Activated CD8-positive, alpha-beta memory T cell treated with anti-CD3 and anti-CD28 coated beads, Interleukin-2, amount 50 U/mL, for 1 hour (primary cell): ENCODE data around the gene OTOA.
"Not testable (repeated sequence)": the region's sequence is repeated elsewhere in the genome, so short reads cannot be mapped to it uniquely, and the experiment has no call there.

Experiments
- DNase-seq: peaks from one replicate; pipeline ENCODE4 v3.0.0-alpha.2; 2020; ENCODE audit errors: extremely low read depth

The OTOA gene

GRCh38 chr16:21674456-21674855 is 10.7 kb downstream of the OTOA start:
- not testable (repeated sequence) for DNase-seq

DNA sequence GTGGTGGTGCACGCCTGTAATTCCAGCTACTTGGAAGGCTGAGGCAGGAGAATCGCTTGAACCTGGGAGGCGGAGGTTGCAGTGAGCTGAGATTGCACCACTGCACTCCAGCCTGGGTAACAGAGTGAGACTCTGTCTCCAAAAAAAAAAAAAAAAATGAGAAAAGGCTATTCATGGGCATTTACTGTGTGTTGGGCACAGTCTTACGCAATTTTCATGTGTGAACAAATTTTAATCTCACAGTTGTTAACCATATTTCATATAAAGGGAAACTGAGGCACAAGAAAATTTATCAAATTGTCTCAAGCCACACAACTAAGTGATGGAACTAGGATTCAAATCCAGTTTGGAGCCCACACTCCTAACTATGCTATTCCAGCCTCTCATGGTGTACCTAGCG is 16.9 kb downstream of the OTOA start:
- not testable (repeated sequence) for DNase-seq

DNA sequence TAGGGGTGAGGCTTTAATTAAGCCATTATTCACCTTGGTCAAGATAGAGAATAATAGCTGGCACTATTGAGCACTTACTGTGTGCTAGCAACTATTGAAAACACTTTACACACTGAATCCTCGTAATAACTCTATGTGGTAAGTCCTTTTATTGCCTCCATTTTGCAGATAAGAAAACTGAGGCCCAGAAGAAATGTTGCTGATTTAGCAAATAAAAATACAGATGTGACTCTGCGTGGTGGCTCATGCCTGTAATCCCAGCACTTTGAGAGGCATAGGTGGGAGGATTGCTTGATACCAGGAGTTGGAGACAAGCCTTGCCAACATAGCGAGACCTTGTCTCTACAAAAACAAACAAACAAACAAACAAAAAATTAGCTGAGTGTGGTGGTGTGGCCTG is 19.4 kb downstream of the OTOA start:
- DNase-seq: no peak

DNA sequence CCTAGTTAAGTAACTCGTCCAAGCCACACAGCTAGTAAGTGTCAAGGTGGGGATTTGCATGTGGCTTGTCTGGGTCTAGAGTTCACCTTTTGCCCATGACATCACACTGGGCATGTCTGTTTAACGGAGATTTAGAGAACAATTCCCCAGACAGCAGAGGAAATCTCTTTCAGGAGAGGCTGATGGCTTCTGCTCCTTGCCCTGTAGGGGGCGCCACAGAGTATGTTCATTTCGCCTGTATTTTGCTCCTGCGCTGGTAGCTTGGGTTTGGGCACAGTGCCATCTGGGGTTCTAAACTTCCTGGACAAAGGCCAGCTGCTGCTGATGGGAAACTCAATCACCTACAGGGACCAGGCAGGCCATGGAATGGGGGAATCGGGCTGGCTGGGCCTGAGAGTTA is 20.4 kb downstream of the OTOA start:
- DNase-seq: no peak

DNA sequence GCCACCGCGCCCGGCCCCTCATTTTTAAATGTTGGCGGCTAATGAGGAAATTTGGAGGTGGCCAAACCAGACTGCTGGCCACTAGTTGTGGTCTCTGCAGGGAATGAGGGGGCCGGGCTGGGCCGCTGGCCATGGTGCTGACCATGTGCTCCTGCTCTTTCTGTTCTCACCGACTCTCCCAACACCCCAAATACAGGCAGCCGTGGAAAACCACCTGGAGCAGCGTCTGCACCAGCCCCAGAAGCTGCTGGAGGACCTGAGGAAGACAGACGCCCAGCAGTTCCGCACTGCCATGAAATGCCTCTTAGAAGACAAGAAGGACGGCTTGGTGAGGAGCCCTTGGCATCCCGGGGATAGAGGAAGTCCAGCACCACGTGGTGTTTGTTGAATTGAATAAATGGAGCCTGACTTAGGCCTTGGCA is 21.3 kb downstream of the OTOA start:
- DNase-seq: no peak

- DNase-seq: no peak
Observed at GRCh38 chr16:21689107-21689506, 25.3 kb downstream of the OTOA start.

DNA sequence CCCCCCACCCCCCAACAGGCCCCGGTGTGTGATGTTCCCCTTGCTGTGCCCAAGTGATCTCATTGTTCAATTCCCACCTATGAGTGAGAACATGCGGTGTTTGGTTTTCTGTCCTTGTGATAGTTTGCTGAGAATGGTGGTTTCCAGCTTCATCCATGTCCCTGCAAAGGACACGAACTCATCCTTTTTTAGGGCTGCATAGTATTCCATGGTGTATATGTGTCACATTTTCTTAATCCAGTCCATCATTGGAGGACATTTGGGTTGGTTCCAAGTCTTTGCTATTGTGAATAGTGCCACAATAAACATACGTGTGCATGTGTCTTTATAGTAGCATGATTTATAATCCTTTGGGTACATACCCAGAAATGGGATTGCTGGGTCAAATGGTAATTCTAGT is 27.2 kb downstream of the OTOA start:
- not testable (repeated sequence) for DNase-seq

GRCh38 chr16:21694609-21695008 is 30.8 kb downstream of the OTOA start:
- DNase-seq: no peak

- DNase-seq: no peak
Observed at GRCh38 chr16:21697032-21697431, 33.3 kb downstream of the OTOA start.

DNA sequence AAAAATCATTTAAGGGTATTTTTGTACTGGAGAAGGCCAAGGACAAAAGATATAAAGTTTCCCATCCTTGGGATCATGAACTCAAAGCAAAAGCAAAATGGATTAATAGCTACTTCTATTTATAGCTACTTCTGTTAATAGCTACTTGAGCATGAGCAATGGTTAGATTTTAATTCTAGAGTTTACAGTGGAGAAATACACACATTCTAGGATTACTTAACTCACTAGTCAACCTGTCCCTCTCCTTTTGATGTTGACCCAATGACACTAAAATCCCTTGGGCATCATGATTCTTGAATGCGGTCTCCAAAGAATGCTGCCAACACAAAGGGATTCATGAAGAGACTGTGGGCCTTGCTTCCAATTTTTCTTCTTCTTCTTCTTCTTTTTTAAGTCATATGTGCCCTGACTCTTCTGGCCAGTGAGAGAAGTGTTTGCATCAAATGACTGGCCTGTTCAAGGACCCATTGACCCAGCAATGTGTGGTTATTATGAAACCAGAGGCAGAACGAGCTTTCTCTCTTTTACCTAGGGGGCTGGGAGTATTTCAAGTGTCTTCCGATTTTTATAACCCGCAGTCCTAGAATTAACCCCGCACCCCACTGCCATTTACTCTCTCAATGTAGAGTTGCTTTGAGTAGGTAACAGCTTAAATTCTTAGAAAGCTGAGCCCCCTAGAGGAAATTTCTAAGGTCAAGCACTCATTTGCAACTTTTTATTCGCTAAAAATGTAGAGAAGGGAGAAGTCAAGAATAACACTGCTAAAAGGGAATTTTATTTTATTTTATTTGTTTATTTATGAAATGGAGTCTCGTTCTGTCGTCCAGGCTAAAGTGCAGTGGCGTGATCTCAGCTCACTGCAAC is 34.6 kb downstream of the OTOA start:
- DNase-seq: no peak

DNA sequence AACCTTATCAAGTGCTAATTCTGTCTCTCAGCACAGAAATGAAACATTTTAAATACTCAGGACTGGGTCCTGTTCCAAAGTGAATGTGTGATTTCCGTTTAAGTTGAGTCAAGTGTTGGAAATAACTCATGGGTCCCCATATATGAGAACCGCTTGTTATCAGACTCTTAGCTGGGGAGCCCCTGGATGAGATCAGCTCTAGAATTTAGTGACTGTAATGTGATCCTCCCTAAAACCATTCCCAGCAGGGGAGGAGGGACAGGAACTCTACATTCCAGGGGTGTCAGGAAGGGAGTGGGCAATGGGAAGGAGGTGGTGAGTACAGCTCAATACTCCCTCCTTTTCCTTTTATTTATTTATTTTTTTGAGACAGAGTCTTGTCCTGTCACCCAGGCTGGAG is 37.5 kb downstream of the OTOA start:
- DNase-seq: no peak

DNA sequence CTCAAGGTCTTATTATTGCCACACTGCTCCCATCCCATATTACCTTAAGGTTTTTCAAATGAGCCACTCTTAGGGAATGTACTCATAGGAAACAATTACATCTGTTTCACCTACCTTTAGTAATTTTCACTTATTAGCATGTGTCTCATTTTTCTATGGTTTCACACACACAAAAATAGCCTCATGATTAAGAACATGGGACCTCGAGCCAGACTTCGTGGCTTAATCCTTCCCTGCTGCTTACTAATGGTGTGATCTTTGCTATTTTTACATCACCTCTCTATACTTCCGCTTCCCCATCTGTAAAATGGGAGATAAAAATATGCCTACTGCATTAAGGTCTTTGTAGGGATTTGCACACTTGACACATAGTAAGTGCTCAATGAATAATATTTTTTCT is 38.5 kb downstream of the OTOA start:
- DNase-seq: no peak

DNA sequence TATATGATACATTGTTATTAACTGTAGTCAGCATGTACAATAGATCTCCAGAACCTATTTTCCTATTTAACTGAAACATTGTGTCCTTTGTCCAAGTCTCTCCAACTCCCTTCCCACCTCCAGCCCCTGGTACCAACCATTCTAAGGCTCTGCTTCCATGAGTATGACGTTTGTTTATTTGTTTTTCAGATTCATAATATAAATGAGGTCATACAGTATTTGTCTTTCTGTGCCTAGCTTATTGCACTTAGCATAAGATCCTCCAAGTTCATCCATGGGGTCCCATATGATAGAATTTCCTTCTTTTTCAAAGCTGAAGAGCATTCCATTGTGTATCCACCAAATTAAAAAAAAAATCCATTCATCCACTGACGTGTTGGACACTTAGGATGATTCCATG is 39.4 kb downstream of the OTOA start:
- DNase-seq: no peak

DNA sequence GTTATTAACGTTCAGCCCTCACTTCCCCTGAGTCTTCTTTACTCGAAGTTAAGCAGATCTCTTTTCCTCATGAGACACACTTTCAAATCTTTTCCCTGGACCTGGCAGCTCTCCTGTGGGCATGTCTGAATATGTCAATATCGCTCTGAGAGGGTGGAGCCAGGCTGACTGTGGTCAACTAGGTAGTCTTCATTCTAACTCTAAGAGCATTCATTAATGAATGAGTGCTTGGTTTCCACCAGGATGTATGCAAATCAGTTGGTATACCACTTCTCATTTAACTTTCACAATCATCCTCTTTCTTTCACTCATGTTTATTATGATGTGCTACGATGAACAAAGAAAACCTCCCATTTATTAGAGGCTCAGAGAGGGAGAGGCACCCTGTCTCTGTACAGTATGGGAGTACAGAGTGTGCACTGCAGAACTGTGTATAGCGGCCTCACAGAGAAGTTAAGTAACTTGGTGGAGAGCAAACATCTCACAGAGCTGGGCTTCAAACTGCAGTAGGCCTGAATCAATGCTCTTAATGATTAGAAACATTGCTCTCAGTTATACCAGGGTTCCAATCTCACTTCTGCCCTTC is 39.9 kb downstream of the OTOA start:
- no peak for DNase-seq

- DNase-seq: no peak
Observed at GRCh38 chr16:21704266-21704665, 40.5 kb downstream of the OTOA start.

DNA sequence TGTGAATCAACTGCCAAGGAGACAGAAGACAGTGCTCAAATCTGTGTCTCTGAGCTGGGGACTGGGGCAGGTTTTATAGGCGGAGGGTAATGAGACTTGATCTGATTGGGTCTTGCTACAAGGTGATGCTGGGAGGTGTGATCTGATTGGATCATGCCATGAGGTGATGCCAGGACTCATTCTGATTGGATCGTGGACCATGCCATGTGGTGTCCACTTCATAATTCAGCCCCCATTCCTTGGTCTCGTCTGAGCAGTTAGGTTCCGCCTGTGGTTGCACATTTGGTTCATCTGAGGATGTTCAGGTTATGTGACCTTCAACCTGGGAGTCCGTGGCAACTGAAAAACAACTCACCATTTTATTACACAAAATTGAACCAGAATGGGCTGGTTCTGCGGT is 41.0 kb downstream of the OTOA start:
- DNase-seq: no peak

GRCh38 chr16:21708533-21709115 is 44.9 kb downstream of the OTOA start:
- DNase-seq: peak; percentile 59

GRCh38 chr16:21710938-21711337 is 47.2 kb downstream of the OTOA start:
- no peak for DNase-seq

DNA sequence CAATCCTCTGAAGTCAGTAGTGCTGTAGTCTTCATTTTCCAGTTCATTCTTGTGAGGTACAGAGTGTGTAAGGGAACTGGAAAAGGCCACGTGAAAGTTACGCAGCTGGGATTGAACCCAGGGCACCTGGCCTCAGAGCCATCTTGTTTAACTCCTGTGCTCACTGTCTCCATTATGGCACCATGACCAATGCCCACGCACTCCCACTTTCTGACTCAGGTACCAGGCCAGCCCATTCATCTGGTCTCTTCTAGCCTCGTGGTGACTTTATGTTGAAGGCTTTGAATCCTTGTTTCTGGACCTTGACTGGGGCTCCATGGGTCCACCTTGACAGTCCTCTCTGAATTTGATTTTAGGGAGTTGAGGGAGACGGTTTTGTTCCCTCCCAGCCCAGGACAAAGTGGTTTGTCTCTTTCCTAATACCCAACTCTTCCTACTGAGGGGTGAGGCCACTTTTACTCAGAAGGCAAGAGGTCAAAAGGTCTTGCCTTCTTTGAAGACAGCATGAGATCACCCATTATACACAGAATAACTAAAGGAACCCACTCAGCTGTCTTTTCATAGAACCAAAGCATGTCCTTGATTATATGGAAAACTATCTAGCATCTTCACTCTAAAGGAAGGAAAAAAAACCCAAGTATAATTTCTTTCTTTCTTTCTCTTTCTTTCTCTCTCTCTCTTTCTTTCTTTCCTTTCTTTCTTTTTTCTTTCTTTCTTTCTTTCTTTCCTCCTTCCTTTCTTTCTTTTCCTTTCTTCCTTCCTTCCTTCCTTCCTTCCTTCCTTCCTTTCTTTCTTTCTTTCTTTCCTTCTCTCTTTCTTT is 50.0 kb downstream of the OTOA start:
- DNase-seq: no peak

DNA sequence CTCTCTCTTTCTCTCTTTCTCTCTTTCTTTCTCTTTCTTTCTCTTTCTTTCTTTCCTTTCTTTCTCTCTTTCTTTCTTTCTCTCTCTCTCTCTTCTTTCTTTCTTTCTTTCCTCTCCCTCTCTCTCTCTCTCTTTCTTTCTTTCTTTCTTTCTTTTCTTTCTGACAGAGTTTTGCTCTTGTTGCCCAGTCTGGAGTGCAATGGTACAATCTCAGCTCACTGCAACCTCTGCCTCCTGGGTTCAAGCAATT is 50.5 kb downstream of the OTOA start:
- not testable (repeated sequence) for DNase-seq

GRCh38 chr16:21717608-21718007 is 53.8 kb downstream of the OTOA start:
- DNase-seq: no peak

DNA sequence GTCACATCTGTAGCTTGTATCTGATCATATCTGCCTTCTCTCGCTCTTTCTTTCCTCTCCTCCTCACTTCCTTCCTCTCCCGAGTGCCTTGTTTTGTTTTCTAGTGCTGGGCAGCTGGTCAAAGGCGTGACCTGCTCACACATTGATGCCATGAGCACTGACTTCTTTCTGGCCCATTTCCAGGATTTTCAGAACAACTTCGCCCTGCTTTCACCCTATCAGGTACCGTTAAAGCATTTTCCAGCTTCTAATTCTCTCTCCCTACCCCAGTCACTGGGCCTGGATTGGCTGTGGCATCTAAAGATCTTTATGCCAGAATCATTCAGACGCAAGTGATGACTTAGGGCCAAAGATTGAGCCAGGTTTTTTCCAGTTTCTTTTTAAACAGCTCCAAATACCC is 55.5 kb downstream of the OTOA start:
- no peak for DNase-seq

DNA sequence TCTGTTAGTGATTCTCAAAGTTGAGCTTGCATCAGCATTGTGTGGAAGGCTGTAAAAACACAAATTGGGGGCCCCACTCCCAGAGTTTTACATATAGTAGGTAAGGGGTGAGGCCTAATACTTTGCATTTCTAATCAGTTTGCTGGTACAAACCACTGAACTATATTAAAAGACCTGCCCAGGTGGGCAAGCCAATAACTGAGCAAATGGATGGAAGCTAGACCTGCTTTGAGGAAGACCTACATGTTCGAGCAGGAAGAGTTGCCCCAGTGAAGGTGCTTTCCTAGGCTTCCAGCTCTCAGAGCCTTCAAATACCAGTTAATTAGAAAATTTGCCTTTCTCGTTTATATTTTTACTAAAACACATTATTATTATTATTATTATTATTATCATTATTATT is 56.8 kb downstream of the OTOA start:
- no peak for DNase-seq
